ENCODE measurements around the gene EFCAB12. TPM values are rescaled to one million over a fixed set of nuclear protein-coding genes. Genes with fewer than 3 reads are reported as not detected.
A peak's percentile ranks its signal among the peaks of the same experiment; 100 is the strongest.

The EFCAB12 gene
- total and polyA plus RNA-seq, 2 experiments from 2014 or later: not detected

DNA sequence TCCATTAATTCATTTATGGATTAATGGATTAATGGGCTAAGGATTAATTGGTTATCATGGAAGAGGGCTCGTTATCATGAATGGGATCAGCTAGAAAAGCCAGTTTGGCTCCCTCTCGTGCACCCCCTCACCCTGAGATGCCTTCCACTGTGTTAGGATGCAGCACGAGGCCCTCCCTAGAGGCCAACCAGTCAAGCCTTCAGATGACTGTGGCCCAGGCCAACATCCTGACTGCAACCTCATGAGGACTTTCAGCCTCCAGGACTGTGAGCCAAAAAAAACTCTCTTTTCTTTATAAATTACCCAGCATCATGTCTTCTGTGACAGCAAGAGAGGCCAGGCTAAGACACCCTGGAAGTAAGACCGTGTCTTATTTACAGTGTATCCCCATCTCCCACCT, 9.0 kb downstream of the EFCAB12 start:
- H3K4me2 ChIP-seq (ENCODE audit: unreplicated experiment): no peak overlapping the region
- in situ Hi-C loops (cut with MboI): no loop called here
- 0 out of 2 replicates have a peak, but pooled peaks cover under 1% of the 10 kb centered on the region for H3K4me1 ChIP-seq (ENCODE audit: insufficient read depth)
- no peak overlapping the region for H2AFZ ChIP-seq
- no peak overlapping the region for H3K9ac ChIP-seq
- H3F3A ChIP-seq (ENCODE audit: insufficient read depth): peaks cover 2% of the 10 kb centered on the region
- whole genome bisulfite sequencing, 2 experiments (ENCODE audit: low coverage in 1 of 2, low lambda C conversion rate in 2 of 2, missing lambda C conversion rate in 2 of 2): 47 to 56% methylated on average over 4 of the region's 4 CpGs
- no peak for DNase-seq
- no peak overlapping the region for H3K4me3 ChIP-seq
- no peaks in the 10 kb centered on the region for H3K79me2 ChIP-seq (ENCODE audit: insufficient read depth)
- H3K36me3 ChIP-seq (ENCODE audit: low read depth): no peaks in the 10 kb centered on the region
- H3K27me3 ChIP-seq (replicated peaks; ENCODE audit: insufficient read depth): no peaks in the 10 kb centered on the region
- TF ChIP-seq EZH2phosphoT487 (IDR thresholded peaks at IDR 0.05; ENCODE audit: insufficient read depth, low read depth) (no peak), EZH2 (IDR thresholded peaks at IDR 0.05; ENCODE audit: insufficient read depth, poor library complexity, severe bottlenecking) (no peak)
- H3K27ac ChIP-seq: no peak overlapping the region
- H4K20me1 ChIP-seq (ENCODE audit: insufficient read depth): no peaks in the 10 kb centered on the region
- H3K9me2 ChIP-seq (ENCODE audit: insufficient read depth): no peaks in the 10 kb centered on the region
- no peaks in the 10 kb centered on the region for H3K9me3 ChIP-seq (ENCODE audit: low read depth)

DNA sequence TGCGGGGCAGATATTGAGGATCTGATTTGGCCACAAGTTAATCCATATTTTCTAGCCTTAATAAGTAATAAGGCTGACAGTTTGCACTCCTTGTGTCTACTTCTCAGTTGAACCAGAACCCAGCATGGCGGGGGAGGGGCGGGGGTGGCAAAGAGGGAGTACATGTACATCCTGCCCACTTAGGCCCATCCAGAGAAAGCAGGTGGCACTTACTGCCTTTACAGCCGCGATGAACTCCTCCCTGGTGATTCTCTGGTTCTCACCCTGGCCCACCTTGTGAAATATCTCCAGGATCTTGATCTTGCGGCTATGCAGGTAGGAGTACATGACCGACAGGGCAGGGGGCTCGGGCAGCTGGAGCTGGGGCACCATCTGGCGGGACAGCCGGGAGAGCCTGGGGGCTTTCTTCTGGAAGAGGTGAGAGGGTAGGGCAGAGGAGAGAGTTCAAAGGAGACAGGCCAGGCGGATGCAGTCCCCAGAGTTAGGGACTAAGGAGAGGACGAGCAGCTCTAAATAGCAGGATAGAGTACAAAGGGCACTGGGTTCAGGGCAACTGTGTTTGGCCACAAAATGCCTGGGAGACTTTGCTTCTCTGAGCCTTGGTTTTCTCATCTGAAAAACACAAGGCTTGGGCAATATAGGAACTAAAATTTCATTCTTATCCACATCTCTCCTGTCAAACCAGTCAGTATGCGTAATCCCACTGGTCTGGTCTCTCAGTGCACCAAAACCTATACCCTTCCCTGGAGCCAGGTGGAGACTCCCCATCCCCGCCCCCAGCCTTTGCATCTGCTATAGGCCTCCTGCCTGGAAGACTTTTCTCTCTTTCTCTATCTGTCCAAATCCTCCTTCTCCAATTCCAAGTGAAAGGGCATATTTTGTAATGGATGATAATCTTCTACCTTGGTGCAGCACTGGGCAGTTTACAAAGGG, 10.1 kb downstream of the EFCAB12 start:
- Histone ChIP-seq H3K9me2 (ENCODE audit: insufficient read depth) (no peaks in the 10 kb centered on the region), H3K4me3 (no peak overlapping the region), H3F3A (ENCODE audit: insufficient read depth) (peaks cover 14% of the 10 kb centered on the region), H2AFZ (no peak overlapping the region), H4K20me1 (ENCODE audit: insufficient read depth) (no peaks in the 10 kb centered on the region), H3K27ac (no peak overlapping the region), H3K27me3 (replicated peaks; ENCODE audit: insufficient read depth) (no peaks in the 10 kb centered on the region), H3K4me1 (ENCODE audit: insufficient read depth) (peaks cover 12% of the 10 kb centered on the region), H3K9ac (no peak overlapping the region), H3K4me2 (ENCODE audit: unreplicated experiment) (no peak overlapping the region), H3K36me3 (ENCODE audit: low read depth) (no peaks in the 10 kb centered on the region), H3K79me2 (ENCODE audit: insufficient read depth) (no peaks in the 10 kb centered on the region), H3K9me3 (ENCODE audit: low read depth) (no peaks in the 10 kb centered on the region)
- WGBS, 2 experiments (ENCODE audit: low coverage in 1 of 2, low lambda C conversion rate in 2 of 2, missing lambda C conversion rate in 2 of 2): 76 to 78% methylated on average over 14 of the region's 14 CpGs
- in situ Hi-C loops (cut with MboI): no loop called here
- no peak for TF ChIP-seq EZH2 (IDR thresholded peaks at IDR 0.05; ENCODE audit: insufficient read depth, poor library complexity, severe bottlenecking)
- no peak for TF ChIP-seq EZH2phosphoT487 (IDR thresholded peaks at IDR 0.05; ENCODE audit: insufficient read depth, low read depth)
- no peak for DNase-seq

DNA sequence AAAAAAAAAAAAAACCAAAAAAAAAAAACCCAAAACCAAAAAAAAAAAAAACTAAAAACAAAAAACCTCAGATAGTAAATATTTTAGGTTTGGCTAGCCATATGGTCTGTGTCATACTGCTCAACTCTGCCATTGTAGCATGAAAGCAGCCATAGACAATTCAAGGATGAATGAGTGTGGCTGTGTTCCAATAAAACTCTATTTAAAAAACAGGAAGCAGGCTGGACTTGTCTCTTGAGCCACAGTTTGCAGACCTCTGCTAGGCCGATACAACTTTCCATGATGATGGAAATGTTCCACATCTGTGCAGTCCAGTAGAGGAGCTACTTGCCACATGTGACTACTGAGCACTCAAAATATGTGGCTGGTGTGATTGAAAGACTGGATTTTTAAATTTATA, 11.1 kb downstream of the EFCAB12 start:
- in situ Hi-C loops (cut with MboI): no loop called here
- no peak overlapping the region for H2AFZ ChIP-seq
- H3K9ac ChIP-seq: no peak overlapping the region
- peak; percentile 12 for DNase-seq
- no peaks in the 10 kb centered on the region for H3K36me3 ChIP-seq (ENCODE audit: low read depth)
- H3K4me2 ChIP-seq (ENCODE audit: unreplicated experiment): no peak overlapping the region
- H3K79me2 ChIP-seq (ENCODE audit: insufficient read depth): no peaks in the 10 kb centered on the region
- 57 to 80% methylated on average over 1 of the region's 1 CpG for WGBS, 2 experiments (ENCODE audit: low coverage in 1 of 2, low lambda C conversion rate in 2 of 2, missing lambda C conversion rate in 2 of 2)
- no peak overlapping the region for H3K4me3 ChIP-seq
- TF ChIP-seq EZH2 (IDR thresholded peaks at IDR 0.05; ENCODE audit: insufficient read depth, poor library complexity, severe bottlenecking): no peak
- TF ChIP-seq EZH2phosphoT487 (IDR thresholded peaks at IDR 0.05; ENCODE audit: insufficient read depth, low read depth): no peak
- H3K27ac ChIP-seq: no peak overlapping the region
- no peaks in the 10 kb centered on the region for H3K9me2 ChIP-seq (ENCODE audit: insufficient read depth)
- H3K4me1 ChIP-seq (ENCODE audit: insufficient read depth): peaks cover 16% of the 10 kb centered on the region
- peaks cover 24% of the 10 kb centered on the region for H3F3A ChIP-seq (ENCODE audit: insufficient read depth)
- H3K27me3 ChIP-seq (replicated peaks; ENCODE audit: insufficient read depth): no peaks in the 10 kb centered on the region
- no peaks in the 10 kb centered on the region for H3K9me3 ChIP-seq (ENCODE audit: low read depth)
- no peaks in the 10 kb centered on the region for H4K20me1 ChIP-seq (ENCODE audit: insufficient read depth)

DNA sequence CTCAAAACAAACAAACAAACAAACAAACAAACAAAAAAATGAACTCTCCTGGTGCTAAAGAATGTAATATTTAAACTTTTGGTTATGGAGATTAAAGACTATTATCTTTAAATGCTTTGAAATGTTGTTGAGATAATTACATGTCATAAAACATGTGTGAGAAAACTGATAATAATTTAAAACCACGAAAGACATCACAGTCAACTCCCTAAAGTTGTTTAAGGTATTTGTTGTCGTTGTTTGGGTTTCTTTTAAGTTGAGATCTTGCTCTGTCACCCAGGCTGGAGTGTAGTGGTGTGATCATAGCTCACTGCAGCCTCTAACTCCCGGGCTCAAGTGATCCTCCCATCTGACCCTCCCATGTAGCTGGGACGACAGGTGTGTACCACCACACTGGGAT, 12.0 kb downstream of the EFCAB12 start:
- Histone ChIP-seq H3F3A (ENCODE audit: insufficient read depth) (peaks cover 25% of the 10 kb centered on the region), H3K4me3 (no peak overlapping the region), H4K20me1 (ENCODE audit: insufficient read depth) (no peaks in the 10 kb centered on the region), H3K27ac (no peak overlapping the region), H3K36me3 (ENCODE audit: low read depth) (no peaks in the 10 kb centered on the region), H3K9ac (no peak overlapping the region), H3K79me2 (ENCODE audit: insufficient read depth) (no peaks in the 10 kb centered on the region), H3K9me3 (ENCODE audit: low read depth) (no peaks in the 10 kb centered on the region), H2AFZ (no peak overlapping the region), H3K9me2 (ENCODE audit: insufficient read depth) (no peaks in the 10 kb centered on the region), H3K4me2 (ENCODE audit: unreplicated experiment) (no peak overlapping the region), H3K27me3 (replicated peaks; ENCODE audit: insufficient read depth) (no peaks in the 10 kb centered on the region), H3K4me1 (ENCODE audit: insufficient read depth) (peaks cover 16% of the 10 kb centered on the region)
- DNase-seq: no peak
- 59 to 60% methylated on average over 4 of the region's 4 CpGs for WGBS, 2 experiments (ENCODE audit: low coverage in 1 of 2, low lambda C conversion rate in 2 of 2, missing lambda C conversion rate in 2 of 2)
- TF ChIP-seq EZH2 (IDR thresholded peaks at IDR 0.05; ENCODE audit: insufficient read depth, poor library complexity, severe bottlenecking) (no peak), EZH2phosphoT487 (IDR thresholded peaks at IDR 0.05; ENCODE audit: insufficient read depth, low read depth) (no peak)
- in situ Hi-C loops (cut with MboI): no loop called here
